GM12878 (cell line): Measurements from ENCODE around the gene KCTD2. TPM values are rescaled to one million over a fixed set of nuclear protein-coding genes. Genes with fewer than 3 reads are reported as not detected.

Experiments
- ATAC-seq: fragments of 200-7000 bp; cut with Tn5 transposase; 3 replicates; pipeline ENCODE4 v1.9.1; 2020; ENCODE audit warnings: mild to moderate bottlenecking, moderate library complexity
- BruUV-seq: library from RNA; stranded (reverse); fragments of 400-500 nt; replicated peaks from 2 replicates; lab custom pipeline; 2021; lab: Mats Ljungman, UMichigan
- CTCF ChIA-PET: fragments of 300-600 bp; sonication (Branson Sonifier 250); formaldehyde crosslinking; extraction: SDS; loops from one replicate; lab custom pipeline; 2021; ENCODE audit warnings: inconsistent platforms; lab: Yijun Ruan, JAX
- POLR2A ChIA-PET: fragments of 350-600 bp; formaldehyde crosslinking; extraction: SDS; loops from one replicate; lab custom pipeline; 2021; ENCODE audit warnings: inconsistent platforms; lab: Charles Lee
- RAD21 ChIA-PET: fragments of 300-600 bp; sonication (Branson Sonifier 250); formaldehyde crosslinking; loops from one replicate; lab custom pipeline; 2023; ENCODE audit warnings: antibody characterized with exemption; ENCODE audit not compliant: unreplicated experiment; lab: Charles Lee
- SMC1A ChIA-PET: fragments of 300-600 bp; sonication (Branson Sonifier 250); formaldehyde crosslinking; loops from one replicate; lab custom pipeline; 2023; ENCODE audit not compliant: unreplicated experiment, uncharacterized antibody; lab: Charles Lee
- DNase-seq: peaks from one replicate; pipeline ENCODE4 v3.0.0-alpha.2; 2011; ENCODE audit warnings: low read depth, low spot score
- FAIRE-seq: peaks from 3 replicates; lab custom pipeline; 2011; peaks lifted over from hg19 to GRCh38; lab: Jason Lieb, UNC
- H2AFZ ChIP-seq: 2 replicates; pipeline ENCODE4 v1.6.0; 2011; ENCODE audit warnings: low read depth, low read length, control low read depth; ENCODE audit not compliant: control insufficient read depth
- H3K27ac ChIP-seq: 2 replicates; pipeline ENCODE4 v1.5.1; 2011; ENCODE audit warnings: control low read depth; ENCODE audit not compliant: control insufficient read depth, insufficient read depth
- H3K27me3 ChIP-seq, 2 experiments: replicated peaks in 1 of 2; 2 replicates each; pipeline versions ENCODE4 v1.6.0 to v1.6.1; 2011; ENCODE audit warnings: low read length in 1 of 2; ENCODE audit not compliant: control insufficient read depth in 2 of 2, insufficient read depth in 2 of 2
- H3K36me3 ChIP-seq, 2 experiments: 2 replicates each; pipeline ENCODE4 v1.5.1; 2011; ENCODE audit warnings: low read length in 1 of 2; ENCODE audit not compliant: control insufficient read depth in 2 of 2, insufficient read depth in 2 of 2
- H3K4me1 ChIP-seq: 2 replicates; pipeline ENCODE4 v1.6.1; 2011; ENCODE audit warnings: mild to moderate bottlenecking, low read length, moderate library complexity, mixed read lengths; ENCODE audit not compliant: control insufficient read depth, insufficient read depth
- H3K4me2 ChIP-seq: 2 replicates; pipeline ENCODE4 v1.6.0; 2011; ENCODE audit warnings: control low read depth; ENCODE audit not compliant: control insufficient read depth, insufficient read depth
- H3K4me3 ChIP-seq: fragments of 200-600 bp; sonication (generic); 2 replicates; pipeline ENCODE4 v1.5.1; 2016
- H3K79me2 ChIP-seq: 2 replicates; pipeline ENCODE4 v1.6.0; 2011; ENCODE audit warnings: low read length; ENCODE audit not compliant: control insufficient read depth, insufficient read depth
- H3K9ac ChIP-seq: 2 replicates; pipeline ENCODE4 v1.8.0; 2011; ENCODE audit warnings: low read length, control low read depth, mixed read lengths; ENCODE audit not compliant: control insufficient read depth, insufficient read depth
- H3K9me3 ChIP-seq: replicated peaks from 3 replicates; pipeline ENCODE4 v1.5.1; 2011; ENCODE audit warnings: mild to moderate bottlenecking, low read length; ENCODE audit not compliant: control insufficient read depth, insufficient read depth
- H4K20me1 ChIP-seq: 2 replicates; pipeline ENCODE4 v1.6.0; 2011; ENCODE audit not compliant: control insufficient read depth, insufficient read depth
- E2F8 ChIP-seq: fragments of 450-650 bp; IDR thresholded peaks from 2 replicates; pipeline ENCODE4 v1.6.1; 2018; ENCODE audit warnings: mild to moderate bottlenecking, low read depth, moderate library complexity; ENCODE audit not compliant: partially characterized antibody
- SRF ChIP-seq, 2 experiments: IDR thresholded peaks; 2 replicates each; pipeline ENCODE4 v1.6.1; 2011; ENCODE audit warnings: low read depth in 2 of 2, low read length in 2 of 2, mild to moderate bottlenecking in 1 of 2, moderate library complexity in 1 of 2
- TCF3 ChIP-seq: IDR thresholded peaks from 2 replicates; pipeline ENCODE4 v1.6.1; 2012; ENCODE audit warnings: low read depth, mild to moderate bottlenecking, low read length, borderline replicate concordance; ENCODE audit not compliant: insufficient read depth
- ZNF217 ChIP-seq: fragments of 450-650 bp; IDR thresholded peaks from 2 replicates; pipeline ENCODE4 v1.6.1; 2017; ENCODE audit warnings: antibody characterized with exemption, mild to moderate bottlenecking
- WGBS: methylation state at CpG from one replicate; pipeline ENCODE4 v1.1.6; 2016; ENCODE audit warnings: low lambda C conversion rate; ENCODE audit not compliant: insufficient replicate concordance, insufficient coverage; ENCODE audit errors: missing lambda C conversion rate; 5-methylcytosine and 5-hydroxymethylcytosine counted together
- in situ Hi-C: fragments of 300-500 bp; cut with MboI; formaldehyde crosslinking; loops from 9 replicates; pipeline ENCODE4 v1.14.3; 2018; ENCODE audit warnings: mixed read lengths
- intact Hi-C: fragments of 100-400 bp; cut with micrococcal nuclease; formaldehyde crosslinking; loops from one replicate; pipeline ENCODE4 v1.14.2; 2022; ENCODE audit not compliant: unreplicated experiment
- polyA plus RNA-seq, 11 experiments: library from polyadenylated mRNA; depleted of rRNA in 4 of 11; unstranded in 6 of 11; stranded (reverse) in 5 of 11; fragments of >200 nt; fragmentation: Nextera tagmentation in 4 of 11; fragmentation: Illumina TruSeq in 1 of 11; extraction: Ambion mirVana in 4 of 11; extraction: Trizol in 1 of 11; gene quantifications; 1 replicate in 1 of 11; 2 replicates in 10 of 11; pipeline versions ENCODE4 v1.2.1 to v1.2.3, GENCODE V29; 2011 to 2016; ENCODE audit warnings: inconsistent platforms in 2 of 11, missing spikeins in 2 of 11, low read depth in 1 of 11
- total RNA-seq, 4 experiments: library from RNA; depleted of rRNA in 3 of 4; stranded (reverse); fragments of >200 nt in 3 of 4; fragmentation: Illumina TruSeq in 1 of 4; extraction: Trizol in 1 of 4; gene quantifications; 2 replicates each; pipeline versions ENCODE4 v1.2.1 to v1.2.3, GENCODE V29; 2013 to 2021

KCTD2 gene
- total and polyA plus RNA-seq, 10 of the 15 experiments (the other 5 are each of a cell fraction or from before 2014, with no cell fraction given): 1.5 to 27.5 (median 13.7) TPM

GRCh38 chr17:75003957-75004355 is 43.1 kb upstream of the KCTD2 start:
- Histone ChIP-seq H3K27ac (no peak overlapping the region), H3K79me2 (no peaks in the 10 kb centered on the region), H3K9ac (no peak overlapping the region), H3K9me3 (no peaks in the 10 kb centered on the region), H3K4me2 (no peak overlapping the region), H3K36me3 (no peaks in the 10 kb centered on the region), H4K20me1 (no peaks in the 10 kb centered on the region), H3K27me3 (no peaks in the 10 kb centered on the region), H2AFZ (no peak overlapping the region), H3K4me3 (no peak overlapping the region), H3K4me1 (no peaks in the 10 kb centered on the region; the same call in 1 of the 2 replicates)
- no peak for DNase-seq
- SMC1A ChIA-PET: no interaction called here
- in situ Hi-C loops: no loop called here
- no peak for FAIRE-seq
- CTCF ChIA-PET: interaction anchor here (6.2 kb wide), 1 partner anchor 43 kb away, joined by 56 read pairs; no protein-coding TSS in a partner anchor
- no TSS peak for BruUV-seq
- RAD21 ChIA-PET: interaction anchor here (1.0 to 4.4 kb wide), 2 partner anchors 42 to 45 kb away, joined by 3 to 39 read pairs; no protein-coding TSS in a partner anchor
- ATAC-seq: no peak
- WGBS: 62% methylated on average over 17 of the region's 19 CpGs
- POLR2A ChIA-PET: no interaction called here
- TF ChIP-seq SRF (IDR thresholded peaks at IDR 0.05; ENCODE audit: low read depth in 2 of 2, low read length in 2 of 2): no peak
- no peak for TF ChIP-seq ZNF217
- no peak for TF ChIP-seq TCF3
- no peak for TF ChIP-seq E2F8
- TF ChIP-seq, all 136 proteins: peak for 0
- intact Hi-C loops: no loop called here
